GM10266 (cell line): ENCODE data around the gene ERMP1.

Experiments
- DNase-seq: peaks from one replicate; pipeline ENCODE4 v3.0.0; 2012; ENCODE audit errors: extremely low spot score
- CTCF ChIP-seq: IDR thresholded peaks from 2 replicates; pipeline ENCODE4 v1.5.1; 2012; ENCODE audit warnings: mild to moderate bottlenecking, low read depth; ENCODE audit not compliant: control insufficient read depth, insufficient read depth; ENCODE audit errors: missing control alignments

Gene ERMP1

DNA sequence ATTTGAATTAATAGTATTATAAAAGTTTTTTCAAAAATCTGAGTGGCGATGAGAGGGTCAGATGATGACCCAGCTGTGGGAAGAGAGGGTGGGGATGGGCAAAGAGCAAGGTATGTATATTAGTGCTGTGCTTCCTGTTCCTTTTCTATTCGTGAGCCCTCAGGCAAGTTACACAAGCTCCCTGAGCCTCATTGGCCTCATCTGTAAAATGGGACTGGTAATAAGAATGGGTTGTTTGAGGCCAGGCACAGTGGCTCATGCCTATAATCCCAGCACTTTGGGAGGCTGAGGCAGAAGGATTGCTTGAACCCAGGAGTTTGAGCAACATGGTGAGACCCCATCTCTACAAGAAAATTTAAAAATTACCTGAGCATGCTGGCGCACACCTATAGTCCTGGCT, 33.8 kb upstream of the ERMP1 start:
- DNase-seq, result no peak
- no peak for TF ChIP-seq CTCF

GRCh38 chr9:5866272-5866671, 33.4 kb upstream of the ERMP1 start:
- DNase-seq, result no peak
- TF ChIP-seq CTCF, result no peak

DNA sequence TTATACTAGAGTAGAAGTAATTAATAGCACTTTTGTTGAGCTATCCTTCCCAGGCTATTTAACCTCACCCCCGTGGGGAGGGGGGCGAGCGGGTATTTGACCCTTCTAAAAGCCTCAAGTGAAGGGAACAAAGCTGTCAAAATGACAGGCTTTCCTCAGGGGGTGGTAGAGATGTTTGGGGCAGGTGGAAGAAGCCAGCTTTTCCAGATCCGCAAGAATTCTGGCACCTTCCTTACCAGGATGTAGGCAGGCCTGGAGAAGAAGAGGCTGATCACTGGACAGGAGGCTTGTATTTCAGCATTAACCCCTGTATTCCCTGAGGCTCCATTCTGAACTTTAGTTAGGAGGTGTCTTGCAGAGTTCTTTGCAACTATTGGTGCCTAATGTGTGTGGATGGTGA, 31.5 kb upstream of the ERMP1 start:
- no peak for TF ChIP-seq CTCF
- no peak for DNase-seq

DNA sequence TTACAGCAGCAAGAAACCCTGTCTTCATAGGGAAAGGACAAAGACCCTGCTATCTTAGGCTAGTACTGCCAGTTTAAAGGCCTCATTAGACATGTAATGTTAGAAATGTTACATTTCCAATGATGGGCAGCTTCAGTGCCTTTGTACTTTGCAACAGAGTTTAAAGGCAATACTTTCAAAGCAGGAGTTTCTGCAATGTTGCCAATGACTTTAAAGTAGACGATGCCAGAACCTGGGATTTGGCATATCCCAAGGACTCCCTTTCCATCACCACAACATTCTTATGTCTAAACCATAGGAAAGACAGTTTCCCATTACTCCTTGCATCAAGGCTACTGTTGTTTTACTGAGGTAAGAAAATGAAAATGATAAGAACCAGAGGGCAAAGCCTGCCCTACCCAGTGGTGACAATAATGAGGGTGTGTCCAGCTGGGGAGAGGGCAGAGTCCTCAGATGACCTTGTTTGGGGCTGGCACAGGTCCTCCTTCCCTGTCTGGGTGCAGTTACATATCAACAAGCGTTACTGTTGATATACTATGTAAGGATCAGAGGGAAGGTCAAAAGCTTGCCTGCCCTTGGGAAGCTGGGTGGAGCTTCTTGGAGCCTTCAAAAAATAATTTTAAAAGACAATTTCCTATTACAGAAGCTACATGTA, 30.3 kb upstream of the ERMP1 start:
- no peak for TF ChIP-seq CTCF
- DNase-seq, result no peak

DNA sequence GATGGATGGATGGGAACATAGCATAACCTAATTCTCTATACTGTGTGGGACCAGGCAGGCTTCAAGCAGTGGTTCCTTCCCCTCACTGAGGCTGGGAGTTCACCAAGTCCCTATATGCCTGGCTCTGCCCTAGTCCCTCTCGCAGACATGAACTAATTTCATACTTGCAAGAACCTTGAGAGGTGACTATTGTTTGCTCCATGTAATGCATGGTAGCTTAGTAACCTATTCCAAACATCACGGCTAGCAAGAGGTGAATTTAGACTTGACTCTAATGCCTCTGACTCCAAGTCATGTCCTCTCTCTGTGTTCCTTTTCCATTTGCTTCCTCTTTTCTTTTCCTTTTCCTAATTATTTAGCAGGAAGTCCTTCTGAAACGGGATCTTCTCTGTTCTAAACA, 25.9 kb upstream of the ERMP1 start:
- no peak for DNase-seq
- TF ChIP-seq CTCF, result no peak

- TF ChIP-seq CTCF, result no peak
- DNase-seq, result no peak
These were observed 25.0 kb upstream of the ERMP1 start for GRCh38 chr9:5857928-5858327.

DNA sequence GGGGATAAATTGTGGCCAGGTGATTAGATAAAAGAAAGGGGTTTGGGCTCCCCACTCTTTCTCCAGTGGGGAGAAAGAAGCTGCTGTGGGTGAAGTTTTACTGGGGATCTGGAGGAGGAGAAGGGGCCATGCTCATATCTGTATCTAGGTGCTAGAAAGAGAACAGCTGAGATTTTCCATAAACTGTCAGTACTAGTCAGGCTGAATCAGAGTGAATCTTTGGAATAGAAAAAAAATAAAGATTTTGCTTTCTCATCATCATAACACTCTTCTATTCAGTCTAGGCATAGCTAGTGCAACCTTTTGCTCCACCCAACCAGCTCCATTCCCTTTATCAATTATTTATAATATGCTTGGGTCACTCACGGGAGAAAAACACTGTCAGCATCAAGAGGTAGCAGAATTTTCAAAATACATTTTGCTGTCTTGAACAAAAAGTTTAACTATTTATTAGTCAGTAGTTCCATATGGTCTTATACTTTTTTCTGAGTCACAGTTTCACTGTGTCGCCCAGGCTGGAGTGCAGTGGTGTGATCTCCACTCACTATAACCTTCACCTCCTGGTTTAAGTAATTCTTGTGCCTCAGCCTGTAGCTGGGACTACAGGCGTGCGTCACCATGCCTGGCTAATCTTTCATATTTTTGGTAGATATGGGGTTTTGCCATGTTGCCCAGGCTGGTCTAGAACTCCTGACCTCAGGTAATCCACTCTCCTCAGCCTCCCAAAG, 21.3 kb upstream of the ERMP1 start:
- TF ChIP-seq CTCF, result no peak

More for the DNA sequence above, 21.3 kb upstream of the ERMP1 start:
- no peak for DNase-seq
